Skeletal muscle satellite cell (primary cell): ENCODE results near the gene DNAJC7.
A peak's percentile ranks its signal among the peaks of the same experiment; 100 is the strongest.

Experiments
- H3K27me3 ChIP-seq: 2 replicates; pipeline ENCODE4 v1.7.0; 2013; ENCODE audit warnings: low read length; ENCODE audit not compliant: control insufficient read depth, insufficient read depth
- H3K36me3 ChIP-seq: 2 replicates; pipeline ENCODE4 v1.7.0; 2013; ENCODE audit warnings: mild to moderate bottlenecking, control low read depth, low read length; ENCODE audit not compliant: insufficient read depth
- H3K4me1 ChIP-seq: 2 replicates; pipeline ENCODE4 v1.7.0; 2013; ENCODE audit warnings: low read length; ENCODE audit not compliant: control insufficient read depth, insufficient read depth
- H3K4me2 ChIP-seq: 2 replicates; pipeline ENCODE4 v1.7.0; 2013; ENCODE audit warnings: mild to moderate bottlenecking, low read length
- H3K4me3 ChIP-seq: 2 replicates; pipeline ENCODE4 v1.7.0; 2013; ENCODE audit warnings: low read length
- H3K9ac ChIP-seq: 2 replicates; pipeline ENCODE4 v1.7.0; 2013; ENCODE audit warnings: mild to moderate bottlenecking, low read depth, low read length, moderate library complexity
- H3K9me3 ChIP-seq: replicated peaks from 2 replicates; pipeline ENCODE4 v1.7.0; 2013; ENCODE audit warnings: mild to moderate bottlenecking, control low read depth, low read length

Gene DNAJC7

DNA sequence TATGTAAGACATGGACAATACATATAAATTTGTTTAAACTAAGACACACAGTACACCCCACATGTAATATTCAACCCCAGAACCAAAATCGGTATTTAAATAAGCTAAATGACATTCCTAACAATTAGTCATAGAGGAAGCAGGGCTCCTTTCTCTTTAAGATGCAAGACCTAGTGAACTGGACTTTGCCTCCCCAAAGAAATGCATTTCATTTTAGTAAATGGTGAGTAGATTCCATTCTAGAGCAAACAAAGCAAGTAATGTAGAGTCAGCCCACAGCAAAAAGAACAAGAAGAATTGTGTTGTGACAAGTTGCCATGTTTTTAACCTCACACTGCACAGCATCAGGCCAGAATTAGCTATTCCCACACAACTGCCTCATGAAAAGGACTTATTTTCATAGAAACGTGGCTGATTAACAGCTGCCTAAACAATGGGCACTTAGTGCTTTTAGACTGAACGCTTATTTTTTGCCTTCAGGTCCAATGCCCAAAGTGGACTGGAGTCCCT is 14.4 kb downstream of the DNAJC7 start:
- Histone ChIP-seq H3K27me3 (no peaks in the 10 kb centered on the region), H3K4me2 (peak overlapping the region; percentile 44), H3K9ac (no peak overlapping the region), H3K4me3 (no peak overlapping the region), H3K4me1 (peaks cover 26% of the 10 kb centered on the region), H3K9me3 (no peaks in the 10 kb centered on the region), H3K36me3 (peaks cover 42% of the 10 kb centered on the region)

DNA sequence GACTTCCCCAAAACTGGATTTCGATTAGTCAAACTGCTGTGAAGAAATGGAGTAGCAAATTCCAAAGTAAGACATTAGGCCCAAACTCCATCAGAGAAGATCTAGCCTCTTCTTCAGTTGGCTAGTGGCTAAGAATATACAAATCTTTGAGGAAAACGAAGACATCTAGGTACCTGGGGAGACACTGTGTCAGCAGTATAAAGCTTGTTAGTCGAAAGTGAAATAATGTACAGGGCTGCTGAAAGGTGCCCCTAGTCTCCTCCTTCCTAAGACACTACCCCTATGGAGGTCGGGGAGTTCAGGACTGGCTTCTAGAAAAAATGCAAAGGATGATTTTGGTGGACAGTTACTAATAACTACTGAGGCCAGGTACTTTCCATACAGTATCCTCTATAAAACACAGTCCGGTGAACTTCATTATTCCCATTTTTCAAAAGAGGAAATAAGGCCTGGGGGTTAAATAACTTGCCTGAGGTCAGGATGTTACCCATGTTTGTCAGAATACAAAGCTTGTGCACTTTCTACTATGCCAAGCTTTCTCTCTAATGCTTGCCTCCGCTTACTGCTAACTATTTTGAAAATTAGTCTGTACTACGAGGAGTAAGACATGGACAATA is 15.0 kb downstream of the DNAJC7 start:
- Histone ChIP-seq H3K36me3 (peaks cover 48% of the 10 kb centered on the region), H3K9me3 (no peaks in the 10 kb centered on the region)

DNA sequence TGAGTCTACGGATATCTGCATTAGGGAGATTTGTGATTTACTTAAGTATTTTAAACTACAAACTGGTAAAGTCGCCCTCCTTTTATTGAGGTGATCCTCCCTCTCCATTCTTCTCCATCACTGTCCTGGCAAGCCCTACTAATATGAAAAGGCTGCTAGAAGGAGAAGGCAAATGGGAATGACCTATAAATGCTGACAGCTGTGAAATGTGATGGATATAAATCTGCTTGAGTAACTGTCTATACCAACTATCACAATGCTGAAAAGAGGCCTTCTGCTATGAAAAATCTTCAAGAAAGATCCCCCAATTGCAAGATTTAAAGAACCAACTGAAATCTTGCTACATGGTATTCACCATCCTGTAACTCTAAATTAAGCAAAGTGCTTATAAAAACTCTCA is 15.5 kb downstream of the DNAJC7 start:
- H3K4me1 ChIP-seq, result peaks cover 26% of the 10 kb centered on the region
- no peak overlapping the region for H3K9ac ChIP-seq
- H3K4me3 ChIP-seq, result no peak overlapping the region
- H3K27me3 ChIP-seq, result no peaks in the 10 kb centered on the region
- H3K9me3 ChIP-seq, result no peaks in the 10 kb centered on the region
- H3K4me2 ChIP-seq, result no peak overlapping the region
- H3K36me3 ChIP-seq, result peaks cover 53% of the 10 kb centered on the region

More for the DNA sequence above, 15.0 kb downstream of the DNAJC7 start:
- H3K9ac ChIP-seq, result no peak overlapping the region
- peak overlapping the region; percentile 44 for H3K4me2 ChIP-seq
- H3K27me3 ChIP-seq, result no peaks in the 10 kb centered on the region
- H3K4me1 ChIP-seq, result peaks cover 25% of the 10 kb centered on the region
- H3K4me3 ChIP-seq, result no peak overlapping the region

DNA sequence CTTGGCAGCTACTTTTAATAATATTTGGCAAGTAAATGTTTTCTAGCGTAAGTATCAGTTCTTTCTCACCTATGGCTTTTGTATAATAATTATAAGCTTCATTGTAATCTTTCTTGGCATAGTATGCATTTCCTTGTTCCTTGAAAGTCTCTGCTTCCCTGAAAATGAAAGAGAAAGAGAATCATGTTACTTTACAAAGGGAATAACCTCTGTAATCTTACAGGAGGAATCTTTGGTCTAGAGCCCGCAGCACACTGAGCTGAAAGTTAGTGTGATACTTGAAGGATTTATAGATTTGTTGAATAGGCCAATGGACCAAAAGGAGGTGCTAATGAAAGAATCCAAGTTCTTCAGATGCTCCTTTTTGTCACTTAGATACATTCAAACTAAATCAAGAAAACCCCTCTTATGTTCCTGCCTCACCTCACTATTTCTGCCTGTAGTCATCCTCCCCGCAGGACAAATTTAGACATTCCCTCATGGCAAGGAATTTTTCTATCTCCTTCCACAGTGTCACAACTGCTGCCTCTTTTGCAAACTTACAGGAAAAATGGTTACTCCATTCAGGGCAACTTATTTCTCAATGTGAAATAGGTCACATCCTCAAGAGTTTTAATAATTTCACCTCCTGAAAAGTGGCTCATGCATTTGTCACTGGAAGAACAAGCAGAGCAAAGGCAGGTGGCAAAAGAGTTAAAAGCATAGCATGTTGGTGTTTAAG is 16.7 kb downstream of the DNAJC7 start:
- H3K36me3 ChIP-seq, result peaks cover 63% of the 10 kb centered on the region
- H3K4me1 ChIP-seq, result peaks cover 37% of the 10 kb centered on the region
- H3K9me3 ChIP-seq, result no peaks in the 10 kb centered on the region
- no peak overlapping the region for H3K4me3 ChIP-seq
- no peaks in the 10 kb centered on the region for H3K27me3 ChIP-seq
- H3K9ac ChIP-seq, result no peak overlapping the region
- H3K4me2 ChIP-seq, result no peak overlapping the region

DNA sequence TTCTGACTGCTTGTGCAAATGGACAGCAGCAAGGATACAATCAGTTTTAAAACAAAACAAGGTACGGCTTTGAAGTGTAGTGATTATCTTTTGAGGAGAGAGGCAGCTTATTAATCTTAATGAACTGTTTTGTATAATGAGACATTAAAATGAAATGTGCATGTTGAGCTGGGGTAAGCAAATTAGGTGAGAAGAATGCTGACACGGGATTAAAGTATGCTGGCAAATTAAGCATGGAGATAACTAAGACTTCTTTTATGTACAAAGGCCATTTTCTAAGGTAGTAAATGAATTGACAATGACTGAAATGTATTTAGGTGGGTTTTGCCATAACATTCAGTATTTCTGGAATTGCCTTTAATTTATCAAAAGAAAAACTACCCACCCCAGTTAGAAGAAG is 18.7 kb downstream of the DNAJC7 start:
- Histone ChIP-seq H3K4me2 (no peak overlapping the region), H3K4me1 (peaks cover 29% of the 10 kb centered on the region), H3K36me3 (peaks cover 79% of the 10 kb centered on the region), H3K27me3 (no peaks in the 10 kb centered on the region), H3K9ac (no peak overlapping the region), H3K9me3 (no peaks in the 10 kb centered on the region), H3K4me3 (no peak overlapping the region)

DNA sequence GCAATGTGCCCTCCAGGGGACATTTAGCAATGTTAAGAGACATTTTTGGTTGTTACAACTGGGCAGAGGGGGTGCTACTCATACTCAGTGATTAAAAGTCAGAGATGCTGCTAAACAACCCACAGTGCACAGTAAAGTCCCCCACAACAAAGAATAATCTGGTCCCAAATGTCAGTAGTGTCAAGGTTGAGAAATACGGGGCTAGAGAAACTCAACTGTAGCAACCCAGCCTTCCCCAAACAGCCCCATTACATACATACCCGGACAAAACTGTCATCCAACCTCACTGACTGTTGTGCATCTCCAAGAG is 20.4 kb downstream of the DNAJC7 start:
- Histone ChIP-seq H3K36me3 (peaks cover 74% of the 10 kb centered on the region), H3K27me3 (no peaks in the 10 kb centered on the region), H3K4me2 (peak overlapping the region; percentile 31), H3K4me3 (no peak overlapping the region), H3K9ac (no peak overlapping the region), H3K4me1 (peaks cover 29% of the 10 kb centered on the region), H3K9me3 (no peaks in the 10 kb centered on the region)

DNA sequence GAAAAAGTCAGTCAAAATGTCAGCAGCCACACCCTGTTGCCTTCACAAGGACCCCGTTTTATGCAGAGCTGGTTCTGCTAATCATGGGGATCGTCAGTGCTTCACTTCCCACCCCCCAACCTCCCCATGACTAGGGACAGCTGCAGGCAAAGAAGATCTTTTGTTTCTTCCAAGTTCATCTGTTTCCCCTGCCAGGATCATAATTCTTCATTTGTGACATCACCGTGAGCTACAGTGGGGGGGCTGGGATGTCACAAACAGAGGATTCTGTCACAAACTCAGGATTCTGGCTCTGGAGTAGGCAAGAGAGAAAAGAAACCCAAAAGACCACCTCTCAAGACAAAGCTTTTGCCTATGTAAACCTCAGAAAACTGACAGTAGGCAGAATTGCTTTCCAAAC is 24.7 kb downstream of the DNAJC7 start:
- H3K27me3 ChIP-seq, result no peaks in the 10 kb centered on the region
- H3K9me3 ChIP-seq, result no peaks in the 10 kb centered on the region
- H3K4me2 ChIP-seq, result peak overlapping the region; percentile 46
- H3K36me3 ChIP-seq, result peaks cover 85% of the 10 kb centered on the region
- no peak overlapping the region for H3K9ac ChIP-seq
- peaks cover 31% of the 10 kb centered on the region for H3K4me1 ChIP-seq
- H3K4me3 ChIP-seq, result no peak overlapping the region

DNA sequence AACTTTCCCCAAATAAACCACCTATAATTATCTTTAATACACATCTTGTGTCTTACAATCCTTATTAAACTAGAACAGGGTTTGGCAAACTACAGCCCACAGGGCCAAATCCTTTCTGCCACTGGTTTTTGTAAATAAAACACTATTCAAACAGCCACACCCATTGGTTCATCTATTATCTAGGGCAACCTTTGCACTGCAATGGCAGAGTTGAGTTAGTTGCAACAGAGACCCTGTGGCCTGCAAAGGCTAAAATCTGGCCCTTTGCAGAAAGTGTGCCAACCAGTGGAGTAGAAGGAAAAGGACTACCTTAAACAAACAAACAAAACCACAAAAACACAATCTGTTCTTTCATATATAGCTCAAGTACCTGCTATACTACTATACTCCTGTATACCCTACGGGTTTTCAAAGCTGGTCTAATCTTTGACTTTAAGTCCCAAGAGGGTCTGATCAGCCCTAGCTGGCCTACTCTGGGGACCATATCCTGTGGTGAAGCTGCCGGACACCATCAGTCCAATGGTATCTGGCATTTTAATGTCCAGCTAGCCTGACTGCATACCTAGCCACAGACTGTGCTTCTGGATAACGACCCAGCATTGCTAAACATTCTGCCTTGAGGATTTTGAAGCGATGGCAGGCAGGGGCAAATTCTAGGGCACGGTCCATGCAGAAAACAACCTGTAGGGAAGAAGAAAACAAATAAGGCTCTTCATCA is 27.4 kb downstream of the DNAJC7 start:
- H3K27me3 ChIP-seq, result no peaks in the 10 kb centered on the region

DNA sequence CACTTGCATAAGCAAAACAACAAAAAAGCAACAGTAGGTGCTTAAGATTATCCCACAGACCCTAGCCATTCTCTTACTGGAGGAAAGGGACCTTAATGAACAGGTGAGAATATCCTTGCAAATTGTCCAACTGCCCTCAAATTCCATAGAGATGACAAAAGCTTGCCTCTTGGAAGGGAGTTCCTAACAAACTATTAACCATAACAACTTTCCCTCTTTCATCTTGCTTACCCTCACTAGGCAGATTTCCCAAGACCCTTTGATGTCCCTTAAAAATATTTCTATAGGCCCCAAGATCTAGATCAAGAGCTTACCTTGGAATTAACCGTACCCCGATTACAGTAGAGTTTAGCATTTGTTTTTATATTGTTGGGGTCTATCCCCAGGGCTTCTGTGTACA is 28.8 kb downstream of the DNAJC7 start:
- peaks cover 14% of the 10 kb centered on the region for H3K4me1 ChIP-seq
- H3K4me3 ChIP-seq, result no peak overlapping the region
- no peaks in the 10 kb centered on the region for H3K27me3 ChIP-seq
- no peak overlapping the region for H3K4me2 ChIP-seq
- no peaks in the 10 kb centered on the region for H3K9me3 ChIP-seq
- H3K9ac ChIP-seq, result no peak overlapping the region
- H3K36me3 ChIP-seq, result peaks cover 85% of the 10 kb centered on the region

More for the DNA sequence above, 27.4 kb downstream of the DNAJC7 start:
- no peak overlapping the region for H3K4me3 ChIP-seq
- H3K4me2 ChIP-seq, result no peak overlapping the region
- no peak overlapping the region for H3K9ac ChIP-seq
- peaks cover 84% of the 10 kb centered on the region for H3K36me3 ChIP-seq
- H3K9me3 ChIP-seq, result no peaks in the 10 kb centered on the region
- peaks cover 14% of the 10 kb centered on the region for H3K4me1 ChIP-seq

DNA sequence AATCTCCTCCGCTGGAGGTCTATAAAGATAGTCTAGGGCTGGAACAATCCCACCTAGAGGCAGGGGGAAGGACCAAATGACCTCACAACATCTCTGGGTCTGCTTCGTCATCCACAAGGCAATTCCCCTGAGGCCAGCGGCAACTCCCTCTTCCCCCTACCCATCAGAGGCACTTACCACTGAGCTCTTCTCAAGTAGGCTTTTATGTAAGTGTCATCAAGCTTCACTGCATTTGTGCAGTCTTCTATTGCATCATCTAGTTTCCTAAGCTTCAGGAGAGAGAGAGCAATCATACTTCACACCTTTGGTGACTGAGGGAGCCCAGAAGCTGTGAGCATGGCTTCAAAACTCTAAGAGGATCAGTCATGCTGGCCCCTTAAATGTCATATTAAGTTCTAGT is 29.6 kb downstream of the DNAJC7 start:
- Histone ChIP-seq H3K9me3 (no peaks in the 10 kb centered on the region), H3K27me3 (no peaks in the 10 kb centered on the region), H3K9ac (no peak overlapping the region)

DNA sequence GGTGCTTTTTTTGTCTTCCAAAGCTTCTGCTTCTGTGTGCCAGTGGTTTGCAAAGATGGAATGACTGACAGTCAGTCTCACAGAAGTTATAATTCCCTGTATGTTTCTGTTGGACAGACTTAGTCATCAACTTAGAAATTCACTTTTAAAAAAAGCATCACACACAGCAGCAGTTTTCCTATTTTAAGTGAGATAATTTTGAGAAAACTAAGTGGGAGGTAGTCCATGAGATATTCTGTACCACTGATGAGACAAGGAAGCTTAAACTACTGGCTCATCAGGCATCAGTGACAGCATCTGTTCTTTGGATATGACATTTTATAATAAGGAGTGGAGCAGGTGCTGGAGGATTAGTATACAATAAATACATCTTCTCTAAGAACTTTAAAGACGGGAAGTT is 30.6 kb downstream of the DNAJC7 start:
- no peaks in the 10 kb centered on the region for H3K9me3 ChIP-seq
- H3K36me3 ChIP-seq, result peaks cover 89% of the 10 kb centered on the region
- peaks cover 2% of the 10 kb centered on the region for H3K4me1 ChIP-seq
- H3K4me3 ChIP-seq, result no peak overlapping the region
- no peak overlapping the region for H3K4me2 ChIP-seq
- H3K27me3 ChIP-seq, result no peaks in the 10 kb centered on the region
- H3K9ac ChIP-seq, result no peak overlapping the region

More for the DNA sequence above, 29.6 kb downstream of the DNAJC7 start:
- Histone ChIP-seq H3K4me1 (peaks cover 10% of the 10 kb centered on the region), H3K4me3 (no peak overlapping the region), H3K4me2 (no peak overlapping the region), H3K36me3 (peaks cover 84% of the 10 kb centered on the region)
